Neuronal stem cell (in vitro differentiated cells): Measurements from ENCODE around the gene SELENOW.
"Not testable (repeated sequence)": the region's sequence is repeated elsewhere in the genome, so short reads cannot be mapped to it uniquely, and the experiment has no call there.

Source experiments
- DNase-seq: peaks from one replicate; pipeline ENCODE4 v3.0.0-alpha.2; 2013; ENCODE audit warnings: low spot score
- H2AFZ ChIP-seq: one replicate; pipeline ENCODE4 v1.6.1; 2013; ENCODE audit warnings: mild to moderate bottlenecking, low read length, inconsistent platforms
- H2AK5ac ChIP-seq: 2 replicates; pipeline ENCODE4 v1.6.1; 2013; ENCODE audit warnings: low read depth, mild to moderate bottlenecking, inconsistent platforms, low read length, moderate library complexity, mixed read lengths
- H2BK120ac ChIP-seq: 2 replicates; pipeline ENCODE4 v1.6.1; 2013; ENCODE audit warnings: low read depth, mild to moderate bottlenecking, inconsistent platforms, low read length, moderate library complexity, mixed read lengths
- H2BK12ac ChIP-seq: one replicate; pipeline ENCODE4 v1.6.1; 2013; ENCODE audit warnings: low read length, inconsistent platforms
- H2BK15ac ChIP-seq: 2 replicates; pipeline ENCODE4 v1.6.1; 2013; ENCODE audit warnings: mild to moderate bottlenecking, low read length, inconsistent platforms, mixed read lengths
- H2BK5ac ChIP-seq: one replicate; pipeline ENCODE4 v1.6.1; 2013; ENCODE audit warnings: inconsistent platforms, mild to moderate bottlenecking, low read length, moderate library complexity
- H3K14ac ChIP-seq: one replicate; pipeline ENCODE4 v1.6.1; 2013; ENCODE audit warnings: low read length, inconsistent platforms
- H3K18ac ChIP-seq: 2 replicates; pipeline ENCODE4 v1.6.1; 2013; ENCODE audit warnings: low read length, inconsistent platforms
- H3K23ac ChIP-seq: 2 replicates; pipeline ENCODE4 v1.6.1; 2013; ENCODE audit warnings: low read depth, mild to moderate bottlenecking, mixed read lengths, low read length, inconsistent platforms; ENCODE audit not compliant: poor library complexity
- H3K27ac ChIP-seq: replicated peaks from 3 replicates; pipeline ENCODE4 v1.5.1; 2013; ENCODE audit warnings: low read length, inconsistent platforms
- H3K27me3 ChIP-seq, 3 experiments: 2 replicates each; pipeline ENCODE4 v1.6.1; 2013; ENCODE audit warnings: low read length in 3 of 3, mild to moderate bottlenecking in 2 of 3, inconsistent platforms in 1 of 3, low read depth in 1 of 3, mixed read lengths in 1 of 3, moderate library complexity in 1 of 3; ENCODE audit not compliant: control insufficient read depth in 3 of 3, insufficient read depth in 3 of 3
- H3K36me3 ChIP-seq, 2 donors: replicated peaks in 1 of 2; 2 replicates each; pipeline ENCODE4 v1.6.1; 2013; ENCODE audit warnings: low read length in 2 of 2; ENCODE audit not compliant: control insufficient read depth in 2 of 2, insufficient read depth in 2 of 2
- H3K4ac ChIP-seq: 2 replicates; pipeline ENCODE4 v1.6.1; 2013; ENCODE audit warnings: inconsistent platforms, mild to moderate bottlenecking, low read length, moderate library complexity
- H3K4me1 ChIP-seq, 2 donors: 1 replicate in 1 of 2; 2 replicates in 1 of 2; pipeline ENCODE4 v1.6.1; 2013; ENCODE audit warnings: low read length in 2 of 2, low read depth in 1 of 2; ENCODE audit not compliant: control insufficient read depth in 2 of 2, insufficient read depth in 1 of 2
- H3K4me2 ChIP-seq: one replicate; pipeline ENCODE4 v1.6.1; 2013; ENCODE audit warnings: mild to moderate bottlenecking, low read length, inconsistent platforms; ENCODE audit not compliant: insufficient read depth, poor library complexity, severe bottlenecking
- H3K4me3 ChIP-seq, 2 donors: 2 replicates each; pipeline ENCODE4 v1.5.1; 2013; ENCODE audit warnings: low read length in 2 of 2, mild to moderate bottlenecking in 2 of 2, inconsistent platforms in 1 of 2, moderate library complexity in 1 of 2
- H3K79me1 ChIP-seq: one replicate; pipeline ENCODE4 v1.6.1; 2013; ENCODE audit warnings: low read depth, mild to moderate bottlenecking, inconsistent platforms, low read length, moderate library complexity
- H3K9ac ChIP-seq: one replicate; pipeline ENCODE4 v1.6.1; 2013; ENCODE audit warnings: mild to moderate bottlenecking, low read depth, low read length, inconsistent platforms; ENCODE audit not compliant: poor library complexity
- H3K9me3 ChIP-seq, 2 donors: replicated peaks in 1 of 2; 2 replicates each; pipeline versions ENCODE3 to v1.6.1; 2013; ENCODE audit warnings: low read length in 2 of 2, mild to moderate bottlenecking in 2 of 2, inconsistent platforms in 1 of 2, low read depth in 1 of 2, mixed read lengths in 1 of 2, moderate library complexity in 1 of 2; ENCODE audit not compliant: control insufficient read depth in 2 of 2, insufficient read depth in 1 of 2
- H4K8ac ChIP-seq: one replicate; pipeline ENCODE4 v1.6.1; 2013; ENCODE audit warnings: low read depth, mild to moderate bottlenecking, inconsistent platforms, low read length, moderate library complexity
- H4K91ac ChIP-seq: one replicate; pipeline ENCODE4 v1.6.1; 2013; ENCODE audit warnings: low read length, low read depth, mild to moderate bottlenecking, inconsistent platforms; ENCODE audit not compliant: poor library complexity
- WGBS, 2 donors: extraction: QIAGEN DNeasy Blood & Tissue Kit; methylation state at CpG; one replicate each; pipeline ENCODE4 v1.1.7; 2013; ENCODE audit warnings: missing lambda C conversion rate in 2 of 2, mixed read lengths in 1 of 2; ENCODE audit not compliant: insufficient read length in 2 of 2, insufficient replicate concordance in 1 of 2; ENCODE audit errors: extremely low coverage in 2 of 2; 5-methylcytosine and 5-hydroxymethylcytosine counted together

SELENOW gene

GRCh38 chr19:47803671-47804070 lies 25.2 kb downstream of the SELENOW start:
- H3K23ac ChIP-seq, H2AK5ac ChIP-seq, H4K8ac ChIP-seq, H3K27me3 ChIP-seq, H2BK15ac ChIP-seq, H2BK120ac ChIP-seq, DNase-seq, H3K27ac ChIP-seq, H3K79me1 ChIP-seq, H3K4me3 ChIP-seq, H4K91ac ChIP-seq, H3K9me3 ChIP-seq, H3K4me1 ChIP-seq, H2AFZ ChIP-seq, H3K14ac ChIP-seq, H3K18ac ChIP-seq, H2BK12ac ChIP-seq, H3K4me2 ChIP-seq, H3K9ac ChIP-seq, H2BK5ac ChIP-seq, H3K36me3 ChIP-seq, H3K4ac ChIP-seq: not testable (repeated sequence)
- WGBS, 2 donors, result no CpG with 5 or more reads among the region's 12 CpGs

GRCh38 chr19:47804451-47804850 lies 25.9 kb downstream of the SELENOW start, which contains the start of gene TPRX1:
TSS of gene TPRX1 (minus strand) at chr19:47804551. CDS start at chr19:47804539, 12 bp downstream.
- WGBS, 2 donors, result no CpG with 5 or more reads among the region's 5 CpGs
- H3K23ac ChIP-seq, result not testable (repeated sequence)

GRCh38 chr19:47805313-47805712 lies 26.8 kb downstream of the SELENOW start:
- WGBS, 2 donors, result no CpG with 5 or more reads among the region's 10 CpGs
- Histone ChIP-seq H3K79me1 (no peaks in the 10 kb centered on the region), H3K27ac (no peak overlapping the region), H3K18ac (no peak overlapping the region), H2AK5ac (no peak overlapping the region), H2BK12ac (no peak overlapping the region), H2BK120ac (no peak overlapping the region), H2BK5ac (no peak overlapping the region), H4K91ac (no peak overlapping the region), H4K8ac (no peak overlapping the region), H3K4me2 (no peak overlapping the region), H3K14ac (no peak overlapping the region), H3K36me3 (no peaks in the 10 kb centered on the region), H3K9me3 (no peaks in the 10 kb centered on the region), H3K4ac (no peak overlapping the region), H3K9ac (no peak overlapping the region), H3K4me1 (no peaks in the 10 kb centered on the region), H3K4me3 (no peak overlapping the region), H2AFZ (no peak overlapping the region), H3K27me3 (no peaks in the 10 kb centered on the region), H3K23ac (no peak overlapping the region), H2BK15ac (no peak overlapping the region)
- DNase-seq, result no peak

More at GRCh38 chr19:47804451-47804850, 25.9 kb downstream of the SELENOW start, which contains the start of gene TPRX1:
- not testable (repeated sequence) for H3K14ac ChIP-seq, H3K4me3 ChIP-seq, H3K27me3 ChIP-seq, H3K4me2 ChIP-seq, H3K36me3 ChIP-seq, H2BK12ac ChIP-seq, H2BK120ac ChIP-seq, H3K79me1 ChIP-seq, H3K9ac ChIP-seq, H3K4me1 ChIP-seq, H2BK5ac ChIP-seq, H3K27ac ChIP-seq, H4K8ac ChIP-seq, H2AFZ ChIP-seq, H4K91ac ChIP-seq, H2AK5ac ChIP-seq, DNase-seq, H3K9me3 ChIP-seq, H3K4ac ChIP-seq
- Histone ChIP-seq H2BK15ac (peak within 1 kb of the TSS; percentile 67), H3K18ac (peak within 1 kb of the TSS; percentile 58)

DNA sequence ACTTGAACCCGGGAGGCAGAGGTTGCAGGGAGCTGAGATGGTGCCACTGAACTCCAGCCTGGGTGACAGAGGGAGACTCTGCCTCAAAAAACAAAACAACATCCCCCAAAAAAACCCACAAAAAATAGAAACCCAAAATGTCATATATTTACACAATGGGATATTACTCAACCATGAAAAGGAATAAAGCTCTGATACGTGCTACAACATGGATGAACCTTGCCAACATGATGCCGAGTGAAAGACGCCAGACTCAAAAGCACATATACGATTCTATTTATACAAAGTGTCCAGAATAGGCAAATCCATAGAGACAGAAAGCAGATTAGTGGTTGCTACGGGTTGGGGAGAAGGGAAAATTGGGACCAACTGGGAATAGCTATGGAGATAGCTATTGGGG lies 27.9 kb downstream of the SELENOW start:
- H2AFZ ChIP-seq, result no peak overlapping the region
- no peak overlapping the region for H4K8ac ChIP-seq
- H3K79me1 ChIP-seq, result no peaks in the 10 kb centered on the region
- no peaks in the 10 kb centered on the region for H3K36me3 ChIP-seq
- H4K91ac ChIP-seq, result no peak overlapping the region
- H2BK15ac ChIP-seq, result no peak overlapping the region
- no peak overlapping the region for H3K23ac ChIP-seq
- no peak overlapping the region for H2BK12ac ChIP-seq
- H2AK5ac ChIP-seq, result no peak overlapping the region
- no peak overlapping the region for H3K14ac ChIP-seq
- H3K9ac ChIP-seq, result no peak overlapping the region
- no peak overlapping the region for H3K4me3 ChIP-seq
- no peak overlapping the region for H3K18ac ChIP-seq
- H2BK120ac ChIP-seq, result no peak overlapping the region
- H2BK5ac ChIP-seq, result no peak overlapping the region
- no peaks in the 10 kb centered on the region for H3K4me1 ChIP-seq
- no peaks in the 10 kb centered on the region for H3K9me3 ChIP-seq
- DNase-seq, result no peak
- H3K27ac ChIP-seq, result no peak overlapping the region
- WGBS, 2 donors, result no CpG with 5 or more reads among the region's 6 CpGs
- no peaks in the 10 kb centered on the region for H3K27me3 ChIP-seq
- H3K4ac ChIP-seq, result no peak overlapping the region
- no peak overlapping the region for H3K4me2 ChIP-seq
